ENCODE measurements around the gene WWOX.

The WWOX gene

GRCh38 chr16:78931678-78932077 is 832.2 kb downstream of the WWOX start:
- TF ChIP-seq ZC3H10 (CRISPR knock-in tag; IDR thresholded peaks at IDR 0.05) = no peak
- ATAC-seq = no peak

DNA sequence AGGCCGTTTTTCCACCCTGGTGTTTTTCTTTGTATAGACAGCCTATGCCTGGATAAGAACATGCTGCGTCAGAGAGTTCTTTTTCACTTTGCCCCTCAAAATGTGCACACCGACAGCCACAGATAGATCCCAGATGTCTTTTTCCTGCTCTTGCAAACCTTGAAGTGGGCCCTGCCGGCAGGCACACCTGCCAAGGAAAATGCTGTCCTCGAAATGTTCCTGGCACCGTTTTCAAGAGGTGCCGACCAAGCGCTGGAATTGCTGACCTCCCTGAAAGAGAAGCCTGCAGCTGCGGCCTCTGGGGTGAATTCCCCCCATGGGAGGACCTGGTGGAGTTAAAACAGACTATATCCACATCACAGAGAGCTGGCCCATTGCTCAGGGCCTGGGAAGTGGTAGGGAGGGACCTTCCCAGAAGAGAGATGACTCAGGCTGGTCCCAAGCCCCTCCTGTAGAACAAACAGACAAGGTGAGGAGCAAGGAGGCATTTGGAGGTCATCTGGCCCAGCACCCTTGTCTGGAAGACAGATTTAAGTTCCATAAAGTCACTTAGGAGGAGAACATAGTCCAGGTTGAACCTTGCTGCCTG is 833.0 kb downstream of the WWOX start:
- TF ChIP-seq ZNF70 (CRISPR knock-in tag; IDR thresholded peaks at IDR 0.05) (no peak), TSHZ2 (CRISPR knock-in tag; IDR thresholded peaks at IDR 0.05) (no peak), BACH2 (CRISPR knock-in tag; IDR thresholded peaks at IDR 0.05; ENCODE audit: borderline replicate concordance) (no peak), ZFP30 (CRISPR knock-in tag; IDR thresholded peaks at IDR 0.05) (no peak), OSR1 (CRISPR knock-in tag; IDR thresholded peaks at IDR 0.05) (no peak), ZC3H10 (CRISPR knock-in tag; IDR thresholded peaks at IDR 0.05) (no peak), RARB (CRISPR knock-in tag; IDR thresholded peaks at IDR 0.05) (no peak), TCF4 (CRISPR knock-in tag; IDR thresholded peaks at IDR 0.05; ENCODE audit: borderline replicate concordance) (no peak), ZNF565 (CRISPR knock-in tag; conservative IDR thresholded peaks at IDR 0.05; ENCODE audit: low read depth) (no peak), CSDC2 (CRISPR knock-in tag; IDR thresholded peaks at IDR 0.05) (no peak), PPARA (CRISPR knock-in tag; IDR thresholded peaks at IDR 0.05; ENCODE audit: borderline replicate concordance) (no peak), ZFP3 (CRISPR knock-in tag; IDR thresholded peaks at IDR 0.05) (no peak), ESRRG (CRISPR knock-in tag; IDR thresholded peaks at IDR 0.05) (no peak)
- TF ChIP-seq, protein P1, sequence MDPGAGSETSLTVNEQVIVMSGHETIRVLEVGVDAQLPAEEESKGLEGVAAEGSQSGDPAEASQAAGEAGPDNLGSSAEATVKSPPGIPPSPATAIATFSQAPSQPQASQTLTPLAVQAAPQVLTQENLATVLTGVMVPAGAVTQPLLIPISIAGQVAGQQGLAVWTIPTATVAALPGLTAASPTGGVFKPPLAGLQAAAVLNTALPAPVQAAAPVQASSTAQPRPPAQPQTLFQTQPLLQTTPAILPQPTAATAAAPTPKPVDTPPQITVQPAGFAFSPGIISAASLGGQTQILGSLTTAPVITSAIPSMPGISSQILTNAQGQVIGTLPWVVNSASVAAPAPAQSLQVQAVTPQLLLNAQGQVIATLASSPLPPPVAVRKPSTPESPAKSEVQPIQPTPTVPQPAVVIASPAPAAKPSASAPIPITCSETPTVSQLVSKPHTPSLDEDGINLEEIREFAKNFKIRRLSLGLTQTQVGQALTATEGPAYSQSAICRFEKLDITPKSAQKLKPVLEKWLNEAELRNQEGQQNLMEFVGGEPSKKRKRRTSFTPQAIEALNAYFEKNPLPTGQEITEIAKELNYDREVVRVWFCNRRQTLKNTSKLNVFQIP (CRISPR knock-in tag; IDR thresholded peaks at IDR 0.05; ENCODE audit: borderline replicate concordance, low read depth) = no peak
- TF ChIP-seq, protein P2, sequence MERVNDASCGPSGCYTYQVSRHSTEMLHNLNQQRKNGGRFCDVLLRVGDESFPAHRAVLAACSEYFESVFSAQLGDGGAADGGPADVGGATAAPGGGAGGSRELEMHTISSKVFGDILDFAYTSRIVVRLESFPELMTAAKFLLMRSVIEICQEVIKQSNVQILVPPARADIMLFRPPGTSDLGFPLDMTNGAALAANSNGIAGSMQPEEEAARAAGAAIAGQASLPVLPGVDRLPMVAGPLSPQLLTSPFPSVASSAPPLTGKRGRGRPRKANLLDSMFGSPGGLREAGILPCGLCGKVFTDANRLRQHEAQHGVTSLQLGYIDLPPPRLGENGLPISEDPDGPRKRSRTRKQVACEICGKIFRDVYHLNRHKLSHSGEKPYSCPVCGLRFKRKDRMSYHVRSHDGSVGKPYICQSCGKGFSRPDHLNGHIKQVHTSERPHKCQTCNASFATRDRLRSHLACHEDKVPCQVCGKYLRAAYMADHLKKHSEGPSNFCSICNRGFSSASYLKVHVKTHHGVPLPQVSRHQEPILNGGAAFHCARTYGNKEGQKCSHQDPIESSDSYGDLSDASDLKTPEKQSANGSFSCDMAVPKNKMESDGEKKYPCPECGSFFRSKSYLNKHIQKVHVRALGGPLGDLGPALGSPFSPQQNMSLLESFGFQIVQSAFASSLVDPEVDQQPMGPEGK (CRISPR knock-in tag; IDR thresholded peaks at IDR 0.05; ENCODE audit: borderline replicate concordance) = no peak
- ATAC-seq = no peak

DNA sequence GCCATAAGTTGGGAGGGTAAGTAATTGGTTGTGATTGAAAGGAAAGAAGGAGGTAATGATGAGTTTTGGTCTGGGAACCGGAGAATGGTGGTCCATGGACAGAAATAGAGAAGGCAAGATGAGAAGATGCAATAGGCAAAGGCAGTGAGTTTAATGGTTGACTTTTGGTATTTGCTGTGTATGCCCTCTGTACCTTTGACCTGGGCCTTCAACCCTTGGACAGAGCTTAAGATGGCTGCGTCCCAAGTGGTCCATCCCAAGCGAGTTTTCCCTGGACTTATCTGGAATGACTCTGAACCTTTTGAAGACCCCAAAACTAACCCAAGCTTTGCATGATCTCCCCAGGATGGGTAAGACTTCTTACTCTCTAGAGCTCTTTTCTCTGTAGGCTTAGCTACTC is 836.6 kb downstream of the WWOX start:
- TF ChIP-seq, protein P3, sequence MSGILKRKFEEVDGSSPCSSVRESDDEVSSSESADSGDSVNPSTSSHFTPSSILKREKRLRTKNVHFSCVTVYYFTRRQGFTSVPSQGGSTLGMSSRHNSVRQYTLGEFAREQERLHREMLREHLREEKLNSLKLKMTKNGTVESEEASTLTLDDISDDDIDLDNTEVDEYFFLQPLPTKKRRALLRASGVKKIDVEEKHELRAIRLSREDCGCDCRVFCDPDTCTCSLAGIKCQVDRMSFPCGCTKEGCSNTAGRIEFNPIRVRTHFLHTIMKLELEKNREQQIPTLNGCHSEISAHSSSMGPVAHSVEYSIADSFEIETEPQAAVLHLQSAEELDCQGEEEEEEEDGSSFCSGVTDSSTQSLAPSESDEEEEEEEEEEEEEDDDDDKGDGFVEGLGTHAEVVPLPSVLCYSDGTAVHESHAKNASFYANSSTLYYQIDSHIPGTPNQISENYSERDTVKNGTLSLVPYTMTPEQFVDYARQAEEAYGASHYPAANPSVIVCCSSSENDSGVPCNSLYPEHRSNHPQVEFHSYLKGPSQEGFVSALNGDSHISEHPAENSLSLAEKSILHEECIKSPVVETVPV (CRISPR knock-in tag; IDR thresholded peaks at IDR 0.05) = no peak
- TF ChIP-seq TCF4 (CRISPR knock-in tag; IDR thresholded peaks at IDR 0.05; ENCODE audit: borderline replicate concordance) = no peak
- TF ChIP-seq ZNF70 (CRISPR knock-in tag; IDR thresholded peaks at IDR 0.05) = no peak
- no peak for TF ChIP-seq GLIS3 (CRISPR knock-in tag; IDR thresholded peaks at IDR 0.05)
- no peak for ATAC-seq

GRCh38 chr16:78939597-78939996 is 840.1 kb downstream of the WWOX start:
- no peak for TF ChIP-seq ZFP3 (CRISPR knock-in tag; IDR thresholded peaks at IDR 0.05)
- no peak for TF ChIP-seq BACH2 (CRISPR knock-in tag; IDR thresholded peaks at IDR 0.05; ENCODE audit: borderline replicate concordance)
- no peak for TF ChIP-seq TSHZ2 (CRISPR knock-in tag; IDR thresholded peaks at IDR 0.05)
- TF ChIP-seq TCF4 (CRISPR knock-in tag; IDR thresholded peaks at IDR 0.05; ENCODE audit: borderline replicate concordance) = no peak
- TF ChIP-seq ARNTL (CRISPR knock-in tag; IDR thresholded peaks at IDR 0.05; ENCODE audit: borderline replicate concordance, low read depth) = no peak
- no peak for TF ChIP-seq ISL1 (CRISPR knock-in tag; IDR thresholded peaks at IDR 0.05)
- no peak for TF ChIP-seq OSR1 (CRISPR knock-in tag; IDR thresholded peaks at IDR 0.05)
- TF ChIP-seq, protein P1 (CRISPR knock-in tag; IDR thresholded peaks at IDR 0.05; ENCODE audit: borderline replicate concordance, low read depth) = no peak
- no peak for TF ChIP-seq ESRRG (CRISPR knock-in tag; IDR thresholded peaks at IDR 0.05)
- no peak for ATAC-seq

Measured in SK-N-SH treated with all-trans-retinoic acid at 6 μM for 48 hours (cell line).